Neuron (in vitro differentiated cells): ENCODE measurements around the gene ENTREP1.

ENCODE experiments used
- H2AFZ ChIP-seq: one replicate; pipeline ENCODE4 v1.6.1; 2013; ENCODE audit warnings: low read depth, mild to moderate bottlenecking, inconsistent platforms, low read length, moderate library complexity
- H3K27me3 ChIP-seq: one replicate; pipeline ENCODE4 v1.6.1; 2013; ENCODE audit warnings: low read length; ENCODE audit not compliant: insufficient read depth
- H3K36me3 ChIP-seq: one replicate; pipeline ENCODE4 v1.6.1; 2013; ENCODE audit warnings: low read length; ENCODE audit not compliant: insufficient read depth
- H3K4me1 ChIP-seq: one replicate; pipeline ENCODE4 v1.6.1; 2013; ENCODE audit warnings: low read length; ENCODE audit not compliant: insufficient read depth
- H3K4me3 ChIP-seq: 2 replicates; pipeline ENCODE4 v1.5.1; 2013; ENCODE audit warnings: mild to moderate bottlenecking, low read length, moderate library complexity
- H3K9me3 ChIP-seq: one replicate; pipeline ENCODE4 v1.6.1; 2013; ENCODE audit warnings: low read length

The ENTREP1 gene, protein sequence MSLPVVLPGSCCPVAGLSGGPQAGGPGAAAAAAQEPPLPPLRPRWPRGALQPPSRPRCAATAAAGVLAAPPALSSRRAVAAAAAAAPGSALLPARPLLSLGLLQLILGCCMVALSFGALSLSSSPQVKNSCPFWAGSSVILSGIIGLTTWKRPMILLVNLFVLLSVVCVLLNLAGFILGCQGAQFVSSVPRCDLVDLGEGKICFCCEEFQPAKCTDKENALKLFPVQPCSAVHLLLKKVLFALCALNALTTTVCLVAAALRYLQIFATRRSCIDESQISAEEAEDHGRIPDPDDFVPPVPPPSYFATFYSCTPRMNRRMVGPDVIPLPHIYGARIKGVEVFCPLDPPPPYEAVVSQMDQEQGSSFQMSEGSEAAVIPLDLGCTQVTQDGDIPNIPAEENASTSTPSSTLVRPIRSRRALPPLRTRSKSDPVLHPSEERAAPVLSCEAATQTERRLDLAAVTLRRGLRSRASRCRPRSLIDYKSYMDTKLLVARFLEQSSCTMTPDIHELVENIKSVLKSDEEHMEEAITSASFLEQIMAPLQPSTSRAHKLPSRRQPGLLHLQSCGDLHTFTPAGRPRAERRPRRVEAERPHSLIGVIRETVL

DNA sequence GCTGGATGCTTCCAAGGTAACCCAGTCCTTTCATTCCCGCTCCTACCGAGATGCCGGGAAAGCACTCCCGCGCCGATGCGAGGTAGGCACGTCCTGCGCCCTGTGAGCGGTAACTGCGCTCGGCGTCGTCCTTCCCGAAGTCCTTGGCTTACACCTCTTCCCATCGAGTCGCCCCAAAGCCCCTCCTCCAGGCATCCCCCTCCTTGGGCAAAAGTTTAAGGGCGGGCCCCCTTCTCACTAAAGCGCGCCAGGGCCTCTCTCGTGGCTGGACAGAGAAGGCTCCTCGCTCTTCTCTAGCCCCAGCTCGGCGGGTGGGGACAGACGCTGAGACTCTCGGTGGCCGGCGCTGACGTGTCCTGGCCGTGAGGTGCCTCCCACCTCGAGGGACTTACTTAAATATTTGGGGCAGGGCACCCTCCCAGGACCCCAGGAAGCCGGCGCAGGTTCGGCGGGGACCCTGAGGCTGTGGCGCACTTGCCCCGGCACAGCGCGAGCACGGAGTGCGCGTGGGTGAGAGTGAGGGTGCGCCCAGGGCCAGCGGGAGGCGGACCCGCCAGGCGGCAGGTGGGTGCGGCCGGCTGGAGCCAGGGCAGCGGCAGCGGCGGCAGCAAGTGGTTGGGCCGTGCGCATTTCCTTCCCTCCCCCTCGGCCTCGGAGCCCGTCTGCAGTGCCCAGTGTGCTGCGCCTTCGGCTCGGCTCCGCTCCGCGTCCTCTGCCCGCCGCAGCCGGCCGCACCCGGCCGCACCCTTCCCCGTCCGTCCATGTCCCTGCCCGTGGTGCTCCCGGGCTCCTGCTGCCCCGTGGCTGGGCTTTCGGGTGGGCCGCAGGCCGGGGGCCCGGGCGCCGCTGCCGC, at the start of gene ENTREP1:
ENTREP1 (plus strand) TSS at position 667 of the 853 bp plus-strand sequence; CDS start at position 762, 95 bp downstream.
- peaks cover 65% of the 10 kb centered on the region for H3K27me3 ChIP-seq
- peak within 1 kb of the TSS; percentile 39 for H3K4me3 ChIP-seq
- no peaks in the 10 kb centered on the region for H3K9me3 ChIP-seq
- H3K4me1 ChIP-seq, result peaks cover 13% of the 10 kb centered on the region
- H2AFZ ChIP-seq, result peak within 1 kb of the TSS; percentile 88
- no peaks in the 10 kb centered on the region for H3K36me3 ChIP-seq

DNA sequence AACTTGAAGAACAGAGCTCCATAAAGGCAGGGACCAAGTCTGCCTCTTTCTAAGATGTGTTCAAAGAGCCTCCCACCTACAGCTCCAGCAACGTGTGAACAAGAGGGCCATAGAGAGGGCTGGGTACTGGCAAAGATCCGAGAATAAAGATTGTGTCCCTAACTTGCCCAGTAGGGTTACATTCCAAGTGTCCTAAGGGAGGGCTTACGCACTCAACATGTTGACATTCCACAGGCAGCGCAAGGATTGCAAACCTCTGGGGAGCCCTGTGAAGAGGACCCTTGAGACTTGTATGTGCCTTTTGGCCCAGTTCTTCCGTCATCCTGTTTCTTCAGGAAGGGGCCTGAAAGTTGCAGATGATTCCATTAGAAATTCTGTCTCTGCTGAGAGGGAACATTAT, 48.2 kb upstream of the ENTREP1 start:
- H3K9me3 ChIP-seq, result peaks cover 3% of the 10 kb centered on the region
- H3K4me3 ChIP-seq, result no peak overlapping the region
- no peaks in the 10 kb centered on the region for H3K36me3 ChIP-seq
- H2AFZ ChIP-seq, result no peak overlapping the region
- H3K27me3 ChIP-seq, result no peaks in the 10 kb centered on the region
- H3K4me1 ChIP-seq, result no peaks in the 10 kb centered on the region

DNA sequence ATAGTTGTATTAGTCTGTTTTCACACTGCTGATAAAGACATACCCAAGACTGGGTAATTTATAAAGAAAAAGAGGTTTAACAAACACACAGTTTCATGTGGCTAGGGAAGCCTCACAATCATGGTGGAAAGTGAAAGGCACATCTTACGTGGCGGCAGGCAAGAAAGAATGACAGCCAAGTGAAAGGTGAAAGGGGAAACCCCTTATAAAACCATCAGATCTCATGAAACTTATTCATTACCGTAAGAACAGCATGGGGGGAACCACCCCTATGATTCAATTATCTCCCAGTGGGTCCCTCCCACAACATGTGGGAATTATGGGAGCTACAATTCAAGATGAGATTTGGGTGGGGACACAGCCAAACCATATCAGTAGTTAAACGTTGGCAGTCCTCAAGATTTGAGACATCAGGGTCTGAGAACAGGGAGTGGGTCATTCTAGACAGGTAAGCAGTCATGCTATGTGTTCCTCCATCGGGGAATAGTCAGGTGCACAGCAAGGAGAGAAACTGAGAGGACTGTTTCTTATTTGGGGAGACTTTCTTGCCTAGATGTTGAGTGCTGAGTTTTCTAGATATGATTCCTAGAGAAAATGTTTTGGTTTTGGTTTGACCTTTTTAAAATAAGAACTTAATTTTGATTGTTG, 45.8 kb upstream of the ENTREP1 start:
- H3K9me3 ChIP-seq, result peaks cover 3% of the 10 kb centered on the region
- H3K4me1 ChIP-seq, result no peaks in the 10 kb centered on the region
- H2AFZ ChIP-seq, result no peak overlapping the region
- no peak overlapping the region for H3K4me3 ChIP-seq
- H3K36me3 ChIP-seq, result no peaks in the 10 kb centered on the region
- H3K27me3 ChIP-seq, result no peaks in the 10 kb centered on the region

DNA sequence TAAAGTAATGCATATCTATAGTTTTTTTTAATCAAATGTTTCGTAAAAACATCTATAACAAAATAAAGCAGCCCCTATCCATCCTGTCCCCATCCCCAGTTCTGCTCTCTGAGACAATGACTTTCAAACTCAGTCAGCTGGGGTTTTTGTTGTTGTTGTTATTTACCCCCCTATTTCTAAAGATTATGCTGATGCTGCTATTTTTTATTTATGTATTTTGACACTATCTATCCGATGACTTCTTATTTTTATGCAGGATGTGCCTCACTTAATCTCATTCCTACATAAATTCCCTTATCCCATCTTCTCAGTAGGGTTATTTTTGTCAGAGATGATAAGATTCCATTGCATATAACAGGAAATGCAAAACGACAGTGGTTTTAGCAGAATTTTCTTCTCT, 45.3 kb upstream of the ENTREP1 start:
- Histone ChIP-seq H3K27me3 (no peaks in the 10 kb centered on the region), H3K36me3 (no peaks in the 10 kb centered on the region), H3K4me3 (no peak overlapping the region), H3K9me3 (peaks cover 3% of the 10 kb centered on the region), H2AFZ (no peak overlapping the region), H3K4me1 (no peaks in the 10 kb centered on the region)

DNA sequence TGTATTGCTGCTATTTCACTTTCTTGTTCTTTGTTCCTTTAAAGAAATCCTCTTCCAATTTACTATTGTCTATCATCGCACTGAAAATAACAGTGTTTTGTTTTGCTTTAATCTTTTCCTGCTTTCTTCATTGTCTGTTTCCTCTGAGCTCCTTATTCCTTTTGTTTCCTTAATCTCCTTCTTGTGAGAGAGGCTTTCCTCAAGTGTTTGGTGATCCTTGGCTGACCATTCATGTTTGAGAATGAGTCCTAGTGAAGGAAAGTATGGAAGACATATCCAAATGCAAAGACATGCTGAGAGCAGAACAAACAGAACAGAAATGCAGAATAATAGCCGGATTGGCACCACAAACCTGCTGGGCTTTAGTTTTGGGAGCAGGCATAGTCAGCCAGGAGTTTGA, 42.0 kb upstream of the ENTREP1 start:
- Histone ChIP-seq H3K27me3 (no peaks in the 10 kb centered on the region), H3K9me3 (no peaks in the 10 kb centered on the region), H3K4me1 (no peaks in the 10 kb centered on the region), H2AFZ (no peak overlapping the region), H3K4me3 (no peak overlapping the region), H3K36me3 (no peaks in the 10 kb centered on the region)

DNA sequence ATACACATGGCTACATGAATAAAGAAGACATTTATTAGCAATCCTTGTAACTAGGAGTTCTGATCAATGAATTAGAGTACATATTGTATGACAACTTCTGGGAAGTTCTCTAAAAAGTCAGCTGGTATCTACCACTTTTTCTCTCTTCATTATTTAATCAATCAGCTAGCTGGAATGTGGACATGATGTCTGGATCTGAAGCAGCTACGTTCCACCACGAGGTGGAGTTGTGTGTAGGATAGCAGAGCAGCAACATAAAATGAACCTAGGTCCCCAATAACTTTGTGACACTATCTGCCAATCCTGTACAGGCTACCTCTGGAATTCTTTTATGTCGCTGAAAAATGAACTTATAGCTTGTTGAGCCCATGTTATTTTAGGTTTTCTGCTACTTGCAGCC, 32.9 kb upstream of the ENTREP1 start:
- no peaks in the 10 kb centered on the region for H3K36me3 ChIP-seq
- no peak overlapping the region for H3K4me3 ChIP-seq
- H2AFZ ChIP-seq, result no peak overlapping the region
- no peaks in the 10 kb centered on the region for H3K9me3 ChIP-seq
- H3K27me3 ChIP-seq, result no peaks in the 10 kb centered on the region
- peaks cover 1% of the 10 kb centered on the region for H3K4me1 ChIP-seq

DNA sequence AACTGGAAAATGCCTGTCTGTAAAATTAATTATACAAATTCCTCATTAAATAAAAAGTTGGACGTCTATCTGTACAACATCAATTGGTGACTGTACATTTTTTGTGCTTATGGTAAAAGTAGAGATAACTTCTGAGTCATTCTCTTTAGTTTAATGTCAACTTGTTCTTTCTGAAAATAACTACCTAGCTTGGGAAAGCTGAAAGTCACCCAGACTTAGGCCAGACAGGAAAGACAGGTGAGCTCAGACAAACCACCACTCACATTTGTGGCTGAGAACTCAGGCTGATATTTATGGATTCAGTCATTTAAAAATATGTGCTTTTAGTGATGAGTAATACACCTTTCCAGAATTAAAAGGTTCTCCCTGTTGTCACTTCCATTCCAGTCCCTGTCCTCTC, 31.9 kb upstream of the ENTREP1 start:
- no peaks in the 10 kb centered on the region for H3K36me3 ChIP-seq
- H3K9me3 ChIP-seq, result no peaks in the 10 kb centered on the region
- H3K4me1 ChIP-seq, result peaks cover 7% of the 10 kb centered on the region
- H3K4me3 ChIP-seq, result no peak overlapping the region
- no peak overlapping the region for H2AFZ ChIP-seq
- no peaks in the 10 kb centered on the region for H3K27me3 ChIP-seq

DNA sequence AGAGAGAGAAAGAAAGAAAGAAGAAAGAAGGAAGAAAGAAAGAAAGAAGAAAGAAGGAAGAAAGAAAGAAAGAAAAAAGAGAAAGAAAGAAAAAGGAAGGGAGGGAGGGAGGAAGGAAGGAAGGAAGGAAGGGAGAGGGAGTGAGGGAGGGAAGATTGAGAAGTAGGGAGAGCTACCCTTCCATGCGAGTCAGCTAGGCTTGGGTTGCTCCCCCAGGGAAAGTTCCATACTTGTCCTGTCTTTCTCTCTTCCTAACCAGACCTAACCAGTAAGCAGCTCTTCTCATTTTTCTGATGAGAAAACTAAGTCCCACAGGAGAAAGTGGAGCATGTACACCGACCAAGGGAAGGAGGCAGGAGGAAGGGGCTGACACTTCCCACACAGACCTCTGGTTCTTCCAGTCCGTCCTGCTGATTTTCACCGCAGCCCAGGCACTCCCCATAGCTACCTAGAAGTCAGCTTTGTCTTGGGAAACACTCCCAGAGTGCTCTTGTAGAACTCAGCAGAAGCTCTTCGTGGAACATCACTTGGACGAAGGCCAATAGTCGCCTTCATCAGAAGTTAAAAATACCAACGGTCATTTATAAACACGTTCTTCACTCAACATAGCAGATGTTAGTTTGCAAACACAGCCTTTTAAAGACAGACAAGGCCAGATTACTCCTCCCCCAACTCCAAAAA, 29.0 kb upstream of the ENTREP1 start:
- H3K36me3 ChIP-seq, result no peaks in the 10 kb centered on the region
- H3K27me3 ChIP-seq, result no peaks in the 10 kb centered on the region
- no peak overlapping the region for H3K4me3 ChIP-seq
- H3K4me1 ChIP-seq, result peaks cover 7% of the 10 kb centered on the region
- no peak overlapping the region for H2AFZ ChIP-seq
- no peaks in the 10 kb centered on the region for H3K9me3 ChIP-seq

DNA sequence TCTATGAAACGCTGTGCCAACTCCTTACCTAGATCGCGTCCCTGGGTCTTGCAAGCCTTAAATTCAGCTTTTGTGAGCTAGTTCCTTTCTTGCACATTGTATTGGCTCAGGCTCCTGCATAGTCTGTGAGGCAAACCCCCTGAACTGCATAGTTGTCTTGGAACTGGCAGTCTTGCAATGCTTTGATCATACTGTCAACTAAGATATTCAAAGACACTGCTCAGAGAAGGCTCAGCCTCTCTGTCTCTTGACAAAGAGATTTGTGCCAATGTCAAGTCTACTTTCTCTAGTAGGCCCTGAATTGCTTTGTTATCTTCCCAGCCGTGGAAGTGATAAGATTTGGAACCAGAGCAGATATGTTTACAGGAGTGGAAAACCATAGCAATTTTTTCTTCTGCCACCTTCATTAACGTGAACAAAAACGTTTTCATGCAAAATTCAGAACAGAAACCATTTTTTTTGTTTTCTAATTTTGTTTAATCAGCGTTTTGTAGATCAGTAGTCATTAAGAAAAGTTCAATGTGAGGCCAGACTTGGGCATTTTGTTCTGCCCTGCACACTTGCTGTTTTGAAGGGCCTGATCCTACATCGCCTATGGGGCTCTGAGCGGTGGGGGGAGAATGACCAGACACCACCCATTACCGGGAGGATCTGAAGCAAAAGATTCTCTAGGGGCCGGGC, 27.6 kb upstream of the ENTREP1 start:
- peaks cover 7% of the 10 kb centered on the region for H3K4me1 ChIP-seq
- H2AFZ ChIP-seq, result no peak overlapping the region
- H3K9me3 ChIP-seq, result no peaks in the 10 kb centered on the region
- no peaks in the 10 kb centered on the region for H3K36me3 ChIP-seq
- H3K27me3 ChIP-seq, result no peaks in the 10 kb centered on the region
- no peak overlapping the region for H3K4me3 ChIP-seq

DNA sequence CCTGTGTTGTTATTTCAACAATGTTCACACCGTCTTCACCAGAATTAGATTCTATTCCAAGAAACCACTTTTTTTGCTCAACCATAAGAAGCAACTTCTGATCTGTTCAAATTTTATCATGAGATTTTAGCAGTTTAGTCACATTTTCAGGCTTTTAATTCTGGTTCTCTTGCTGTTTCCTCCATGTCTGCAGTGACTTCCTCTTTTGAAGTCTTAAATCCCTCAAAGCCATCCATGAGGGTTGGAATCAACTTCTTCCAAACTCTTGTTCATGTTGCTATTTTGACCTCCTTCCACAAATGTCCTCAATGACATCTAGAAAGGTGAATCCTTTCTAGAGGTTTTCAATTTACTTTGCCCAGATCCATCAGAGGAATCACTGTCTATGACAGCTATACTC, 25.7 kb upstream of the ENTREP1 start:
- Histone ChIP-seq H3K4me3 (no peak overlapping the region), H3K4me1 (peaks cover 7% of the 10 kb centered on the region), H2AFZ (no peak overlapping the region), H3K9me3 (no peaks in the 10 kb centered on the region), H3K36me3 (no peaks in the 10 kb centered on the region), H3K27me3 (no peaks in the 10 kb centered on the region)

DNA sequence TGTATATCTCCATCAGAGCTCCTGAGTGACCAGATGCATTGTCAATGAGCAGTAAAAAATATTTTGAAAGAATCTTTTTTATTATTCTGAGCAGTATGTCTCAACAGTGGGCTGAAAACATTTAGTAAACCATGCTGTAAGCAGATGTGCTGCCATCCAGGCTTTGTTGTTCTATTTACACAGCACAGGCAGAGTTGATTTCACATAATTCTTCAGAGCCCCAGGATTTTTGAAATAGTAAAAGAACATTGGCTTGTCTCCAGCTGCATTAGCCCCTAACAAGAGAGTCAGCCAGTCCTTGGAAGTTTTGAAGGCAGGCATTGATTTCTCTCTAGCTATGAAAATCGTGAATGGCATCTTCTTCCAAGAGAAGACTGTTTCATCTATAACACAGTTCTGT, 25.2 kb upstream of the ENTREP1 start:
- no peak overlapping the region for H3K4me3 ChIP-seq
- no peaks in the 10 kb centered on the region for H3K27me3 ChIP-seq
- no peaks in the 10 kb centered on the region for H3K36me3 ChIP-seq
- peaks cover 7% of the 10 kb centered on the region for H3K4me1 ChIP-seq
- no peaks in the 10 kb centered on the region for H3K9me3 ChIP-seq
- H2AFZ ChIP-seq, result no peak overlapping the region

DNA sequence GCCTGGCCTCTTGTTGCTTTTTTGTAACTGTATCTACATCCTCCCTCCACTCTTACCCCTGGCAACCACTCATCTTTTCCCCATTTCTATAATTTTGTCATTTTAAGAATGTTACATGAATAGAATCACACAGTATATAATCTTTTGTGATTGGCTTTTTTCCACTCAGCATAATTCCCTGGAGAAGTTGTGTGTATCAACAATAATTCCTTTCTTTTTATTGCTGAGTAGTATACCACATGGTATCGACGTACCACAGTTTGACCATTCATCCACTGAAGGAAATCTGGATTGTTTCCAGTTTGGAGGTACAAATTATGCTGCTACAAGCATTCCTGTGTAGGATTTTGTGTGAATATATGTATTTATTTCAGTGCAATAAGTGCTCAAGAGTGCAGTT, 21.7 kb upstream of the ENTREP1 start:
- Histone ChIP-seq H3K4me1 (peaks cover 10% of the 10 kb centered on the region), H2AFZ (no peak overlapping the region), H3K9me3 (no peaks in the 10 kb centered on the region), H3K4me3 (no peak overlapping the region), H3K36me3 (no peaks in the 10 kb centered on the region), H3K27me3 (no peaks in the 10 kb centered on the region)
